ENCODE results near the gene SNX10.

The SNX10 gene

GRCh38 chr7:26311798-26312197 is 20.1 kb downstream of the SNX10 start:
- no peak for TF ChIP-seq CTCF (IDR thresholded peaks at IDR 0.05; ENCODE audit: unreplicated experiment in 3 of 3)
- H3K36me3 Mint-ChIP-seq (ENCODE audit: low read depth): peaks cover 3% of the 10 kb centered on the region
- no peak overlapping the region for H3K4me3 Mint-ChIP-seq
- no peak overlapping the region for H3K27ac Mint-ChIP-seq
- H3K9me3 Mint-ChIP-seq: no peaks in the 10 kb centered on the region
- no peaks in the 10 kb centered on the region for H3K4me1 Mint-ChIP-seq
- peaks cover 3% of the 10 kb centered on the region for H3K27me3 Mint-ChIP-seq (ENCODE audit: low read depth)

GRCh38 chr7:26317211-26317610 is 25.5 kb downstream of the SNX10 start:
- Mint-ChIP-seq H3K27ac (no peak overlapping the region), H3K4me1 (peaks cover 13% of the 10 kb centered on the region), H3K36me3 (ENCODE audit: low read depth) (no peaks in the 10 kb centered on the region), H3K9me3 (no peaks in the 10 kb centered on the region), H3K4me3 (no peak overlapping the region), H3K27me3 (ENCODE audit: low read depth) (no peaks in the 10 kb centered on the region)
- no peak for TF ChIP-seq CTCF (IDR thresholded peaks at IDR 0.05; ENCODE audit: unreplicated experiment in 3 of 3)

- TF ChIP-seq CTCF (IDR thresholded peaks at IDR 0.05; ENCODE audit: unreplicated experiment in 3 of 3): no peak
- Mint-ChIP-seq H3K27ac (peak overlapping the region in 1 of 3 experiments; percentile 10), H3K36me3 (ENCODE audit: low read depth) (no peaks in the 10 kb centered on the region), H3K4me3 (no peak overlapping the region), H3K4me1 (peaks cover 13% of the 10 kb centered on the region), H3K27me3 (ENCODE audit: low read depth) (no peaks in the 10 kb centered on the region), H3K9me3 (no peaks in the 10 kb centered on the region)
These were observed 27.3 kb downstream of the SNX10 start for GRCh38 chr7:26318921-26319320.

- Mint-ChIP-seq H3K4me1 (peaks cover 13% of the 10 kb centered on the region), H3K27ac (no peak overlapping the region), H3K9me3 (no peaks in the 10 kb centered on the region), H3K4me3 (no peak overlapping the region), H3K36me3 (ENCODE audit: low read depth) (no peaks in the 10 kb centered on the region), H3K27me3 (ENCODE audit: low read depth) (no peaks in the 10 kb centered on the region)
- no peak for TF ChIP-seq CTCF (IDR thresholded peaks at IDR 0.05; ENCODE audit: unreplicated experiment in 3 of 3)
These were observed 28.0 kb downstream of the SNX10 start for GRCh38 chr7:26319636-26320035.

- Mint-ChIP-seq H3K4me3 (no peak overlapping the region), H3K4me1 (peaks cover 13% of the 10 kb centered on the region), H3K36me3 (ENCODE audit: low read depth) (no peaks in the 10 kb centered on the region), H3K27ac (no peak overlapping the region), H3K27me3 (ENCODE audit: low read depth) (no peaks in the 10 kb centered on the region), H3K9me3 (no peaks in the 10 kb centered on the region)
- no peak for TF ChIP-seq CTCF (IDR thresholded peaks at IDR 0.05; ENCODE audit: unreplicated experiment in 3 of 3)
These were observed 29.2 kb downstream of the SNX10 start for GRCh38 chr7:26320878-26321277.

- peak overlapping the region in 2 of 3 experiments; percentile 21 to 27 for H3K27ac Mint-ChIP-seq
- no peaks in the 10 kb centered on the region for H3K27me3 Mint-ChIP-seq (ENCODE audit: low read depth)
- H3K9me3 Mint-ChIP-seq: no peaks in the 10 kb centered on the region
- TF ChIP-seq CTCF (IDR thresholded peaks at IDR 0.05; ENCODE audit: unreplicated experiment in 3 of 3): no peak
- H3K36me3 Mint-ChIP-seq (ENCODE audit: low read depth): no peaks in the 10 kb centered on the region
- no peak overlapping the region for H3K4me3 Mint-ChIP-seq
- peaks cover 13% of the 10 kb centered on the region for H3K4me1 Mint-ChIP-seq
These were observed 29.8 kb downstream of the SNX10 start for GRCh38 chr7:26321435-26321834.

Measured in nephron (organoid).